Stimulated activated CD4-positive, alpha-beta T cell treated with anti-CD3 and anti-CD28 coated beads, Interleukin-2, amount 100 ng/mL, for 48 hours (primary cell): ENCODE measurements around the gene SMOC2.

ENCODE experiments used
- DNase-seq, 2 donors: peaks; one replicate each; pipeline ENCODE4 v3.0.0-alpha.2; 2020

Gene SMOC2

GRCh38 chr6:168636147-168637004 lies 195.4 kb downstream of the SMOC2 start:
- no peak for DNase-seq

GRCh38 chr6:168637834-168638233 lies 196.8 kb downstream of the SMOC2 start:
- no peak for DNase-seq

- no peak for DNase-seq
These were observed 197.7 kb downstream of the SMOC2 start for GRCh38 chr6:168638468-168639271.

- no peak for DNase-seq
These were observed 199.2 kb downstream of the SMOC2 start for GRCh38 chr6:168640181-168640580.

GRCh38 chr6:168640768-168641167 lies 199.8 kb downstream of the SMOC2 start:
- DNase-seq, result no peak

GRCh38 chr6:168641446-168641845 lies 200.5 kb downstream of the SMOC2 start:
- no peak for DNase-seq

GRCh38 chr6:168643401-168643800 lies 202.4 kb downstream of the SMOC2 start:
- no peak for DNase-seq

GRCh38 chr6:168645326-168645725 lies 204.3 kb downstream of the SMOC2 start:
- no peak for DNase-seq

GRCh38 chr6:168647271-168647670 lies 206.3 kb downstream of the SMOC2 start:
- DNase-seq, result no peak

GRCh38 chr6:168648240-168649125 lies 207.5 kb downstream of the SMOC2 start:
- DNase-seq, result no peak

- no peak for DNase-seq
These were observed 208.2 kb downstream of the SMOC2 start for GRCh38 chr6:168649209-168649608.

GRCh38 chr6:168650671-168651111 lies 209.7 kb downstream of the SMOC2 start:
- no peak for DNase-seq

- no peak for DNase-seq
These were observed 214.6 kb downstream of the SMOC2 start for GRCh38 chr6:168655462-168656152.

GRCh38 chr6:168658059-168658458 lies 217.1 kb downstream of the SMOC2 start:
- DNase-seq, result no peak

GRCh38 chr6:168660400-168660945 lies 219.5 kb downstream of the SMOC2 start:
- DNase-seq, result no peak

- no peak for DNase-seq
These were observed 221.4 kb downstream of the SMOC2 start for GRCh38 chr6:168662301-168662936.

GRCh38 chr6:168663041-168663440 lies 222.1 kb downstream of the SMOC2 start:
- DNase-seq, result no peak

- no peak for DNase-seq
These were observed 224.0 kb downstream of the SMOC2 start for GRCh38 chr6:168664956-168665355.

GRCh38 chr6:168666170-168666569 lies 225.2 kb downstream of the SMOC2 start:
- DNase-seq, result no peak

- DNase-seq, result no peak
These were observed 225.9 kb downstream of the SMOC2 start for GRCh38 chr6:168666699-168667427.

GRCh38 chr6:168667428-168667805 lies 226.4 kb downstream of the SMOC2 start:
- no peak for DNase-seq
